COLO829 (cell line): ENCODE data around the gene TRIM13.
"Not testable (repeated sequence)": the region's sequence is repeated elsewhere in the genome, so short reads cannot be mapped to it uniquely, and the experiment has no call there.

Experiments used
- DNase-seq: peaks from one replicate; pipeline ENCODE4 v3.0.0; 2012; ENCODE audit warnings: low spot score

TRIM13 gene

DNA sequence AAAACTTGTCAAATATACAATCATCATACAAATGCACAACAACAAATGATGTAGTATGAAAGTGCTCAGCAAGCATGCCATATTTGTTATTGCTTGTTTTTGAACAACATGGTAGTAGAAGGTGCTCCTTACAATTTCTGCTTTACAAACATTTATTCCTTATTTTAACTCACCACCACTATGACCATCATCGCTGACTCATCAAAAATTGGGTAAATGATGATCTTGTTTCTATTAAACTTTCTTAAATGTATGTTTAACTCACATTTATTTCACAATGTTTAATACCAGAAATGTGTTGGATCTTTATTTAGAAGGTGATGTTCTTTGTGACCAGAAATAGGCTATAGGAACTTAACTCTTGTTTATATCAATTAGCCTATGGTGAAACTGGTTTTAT is 63.9 kb downstream of the TRIM13 start:
- DNase-seq: no peak

DNA sequence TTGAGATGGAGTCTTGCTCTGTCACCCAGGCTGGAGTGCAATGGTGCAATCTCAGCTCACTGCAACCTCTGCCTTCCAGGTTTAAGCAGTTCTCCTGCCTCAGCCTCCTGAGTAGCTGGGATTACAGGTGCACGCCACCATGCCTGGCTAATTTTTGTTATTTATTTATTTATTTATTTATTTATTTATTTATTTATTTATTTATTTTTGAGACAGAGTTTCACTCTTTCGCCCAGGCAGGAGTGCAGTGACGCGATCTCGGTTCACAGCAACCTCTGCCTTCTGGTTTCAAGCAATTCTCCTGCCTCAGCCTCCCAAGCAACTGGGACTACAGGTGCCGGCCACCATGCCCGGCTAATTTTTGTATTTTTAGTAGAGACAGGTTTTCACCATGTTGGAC is 65.5 kb downstream of the TRIM13 start:
- DNase-seq: not testable (repeated sequence)

- DNase-seq: no peak
These were observed 68.9 kb downstream of the TRIM13 start for GRCh38 chr13:50065712-50066111.
